Anterior cingulate cortex (tissue), 58 donors: ENCODE data around the gene AGPAT1.
"Not testable (repeated sequence)": the region's sequence is repeated elsewhere in the genome, so short reads cannot be mapped to it uniquely, and the experiment has no call there.

ENCODE experiments used
- DNase-seq, 58 donors: peaks; one replicate each; lab custom pipeline; 2025; lab: John Stamatoyannopoulos, UW

AGPAT1 gene

DNA sequence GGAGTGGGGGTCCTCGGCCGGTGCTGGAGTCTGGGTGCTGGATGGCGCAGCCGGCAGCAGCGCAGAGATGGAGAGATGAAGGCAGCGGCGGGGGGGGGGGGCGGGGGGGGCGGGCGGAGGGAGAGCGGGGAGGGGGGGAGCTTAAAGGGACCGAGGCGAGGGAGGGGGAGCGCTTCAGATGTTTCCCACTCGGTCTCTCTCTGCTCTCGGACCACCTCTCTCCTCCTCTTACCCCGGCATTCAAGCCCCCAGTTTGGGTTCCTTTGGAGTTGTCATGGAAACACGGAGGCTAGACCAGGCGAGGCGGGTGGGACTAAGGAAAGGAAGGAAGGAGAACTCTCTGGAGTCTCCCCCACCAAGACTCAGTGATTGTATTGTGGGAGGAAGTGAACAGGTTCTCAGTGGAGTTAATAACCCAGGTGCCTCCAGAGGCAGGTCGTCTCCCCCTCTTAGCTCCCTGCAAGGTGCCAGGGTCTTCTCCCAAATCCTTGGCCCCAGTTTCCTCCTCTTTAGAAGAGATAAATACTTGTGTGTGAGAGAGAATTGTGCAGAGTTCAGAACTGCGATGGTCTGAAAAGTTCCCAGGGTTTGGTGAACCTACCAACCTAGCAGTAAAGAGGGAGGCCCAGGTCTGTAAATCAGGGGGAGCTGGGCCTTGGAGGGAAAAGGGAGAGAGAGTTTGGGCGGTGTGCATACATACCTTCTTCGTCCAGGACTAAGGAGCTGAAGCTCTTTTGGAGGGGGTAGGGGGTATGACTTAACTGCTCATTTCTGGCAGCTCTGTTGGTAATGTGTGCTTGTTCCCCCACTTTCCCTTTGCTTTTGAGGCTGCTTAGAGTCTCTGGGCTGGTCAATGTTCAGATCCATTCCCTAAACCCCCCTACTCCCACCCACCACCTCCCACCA is 23.8 kb downstream of the AGPAT1 start, which contains the start of gene PRRT1:
Gene PRRT1, minus strand, starts transcription at position 77 of the 906 bp plus-strand sequence. CDS start 112 bp downstream, outside the sequence.
- DNase-seq, result peak in 32 of 58 donors; percentile 16 to 69 (median 37)

DNA sequence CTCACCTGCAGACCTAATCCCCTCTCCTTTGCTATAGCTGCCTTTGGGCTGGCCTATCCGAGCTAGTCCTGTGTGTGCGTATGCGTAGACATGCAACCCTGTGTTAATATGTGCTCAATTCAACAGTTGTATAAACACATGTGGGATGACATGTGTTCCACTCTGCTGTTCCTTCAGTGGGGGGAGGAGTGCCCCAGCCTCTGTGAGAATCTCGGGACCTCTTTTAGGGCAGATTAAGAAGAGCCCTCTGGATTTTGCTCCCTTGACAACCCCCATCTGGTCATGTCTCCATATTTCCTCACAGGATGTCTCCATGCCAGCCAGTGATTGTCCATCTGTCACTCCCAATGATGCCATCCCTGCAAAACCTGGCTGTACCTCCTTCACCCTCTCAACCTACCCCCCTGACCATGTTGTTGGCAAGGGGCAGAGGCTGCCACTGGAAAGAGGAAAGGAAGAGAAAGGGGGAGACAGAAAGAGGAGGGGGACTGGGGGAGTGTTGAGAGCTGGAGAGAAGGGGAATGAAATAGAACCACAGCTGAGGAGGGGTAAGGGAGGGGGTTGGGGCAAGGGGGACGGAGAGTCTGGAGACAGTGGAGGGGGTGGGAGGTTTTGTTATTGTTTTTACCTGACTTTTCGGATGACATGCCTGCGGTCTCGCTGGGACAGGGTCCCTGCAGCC is 24.6 kb downstream of the AGPAT1 start:
- peak in 10 of 58 donors; percentile 8 to 55 (median 28) for DNase-seq

DNA sequence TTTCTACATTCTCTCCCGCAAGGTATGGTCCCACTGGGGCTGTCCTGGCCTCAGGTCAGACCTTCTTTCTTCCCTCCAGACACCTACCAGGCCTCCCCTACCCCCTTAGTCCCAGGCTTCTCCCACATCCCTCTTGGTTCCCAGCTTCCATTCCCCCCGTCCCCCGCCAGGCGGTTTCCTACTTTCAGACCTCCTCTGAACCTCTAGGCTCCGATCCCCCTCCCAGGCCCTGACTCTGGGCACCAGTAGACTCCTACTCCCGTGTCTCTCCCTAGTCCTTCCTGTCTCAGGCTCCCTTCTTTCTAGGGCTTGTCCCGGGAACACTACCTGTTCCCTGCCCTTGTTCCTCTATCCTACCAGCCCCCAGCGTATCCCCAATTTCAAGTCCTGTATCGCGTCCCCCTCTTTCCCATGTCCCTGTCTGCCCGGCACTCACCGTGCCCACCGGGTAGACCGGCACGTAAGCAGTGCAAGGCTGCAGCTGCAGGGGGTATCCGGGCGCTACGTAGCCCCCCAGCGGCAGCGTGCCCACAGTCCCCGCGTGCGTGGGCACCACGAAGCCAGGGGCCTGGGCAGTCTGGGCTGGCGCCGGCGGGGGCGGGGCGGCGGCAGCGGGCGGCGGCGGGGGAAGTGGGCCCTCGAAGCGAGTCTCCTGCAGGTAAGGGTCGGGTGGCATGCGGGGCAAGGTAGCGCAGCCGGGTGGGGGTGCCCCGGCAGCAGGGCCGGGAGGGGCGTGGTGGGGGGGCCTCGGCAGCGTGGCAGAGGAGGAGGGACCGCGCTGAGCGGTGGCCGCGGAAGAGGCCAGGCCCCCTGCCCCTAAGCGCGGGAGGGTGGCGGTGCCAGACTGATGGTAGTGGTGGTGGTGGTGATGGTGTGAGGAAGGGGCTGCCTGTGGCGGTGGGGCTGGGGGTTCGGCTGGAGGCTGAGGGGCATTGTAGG is 25.7 kb downstream of the AGPAT1 start:
- peak in 1 of 58 donors; percentile 34 for DNase-seq

- DNase-seq, result no peak
These were observed 26.7 kb downstream of the AGPAT1 start for GRCh38 chr6:32149092-32149755.

DNA sequence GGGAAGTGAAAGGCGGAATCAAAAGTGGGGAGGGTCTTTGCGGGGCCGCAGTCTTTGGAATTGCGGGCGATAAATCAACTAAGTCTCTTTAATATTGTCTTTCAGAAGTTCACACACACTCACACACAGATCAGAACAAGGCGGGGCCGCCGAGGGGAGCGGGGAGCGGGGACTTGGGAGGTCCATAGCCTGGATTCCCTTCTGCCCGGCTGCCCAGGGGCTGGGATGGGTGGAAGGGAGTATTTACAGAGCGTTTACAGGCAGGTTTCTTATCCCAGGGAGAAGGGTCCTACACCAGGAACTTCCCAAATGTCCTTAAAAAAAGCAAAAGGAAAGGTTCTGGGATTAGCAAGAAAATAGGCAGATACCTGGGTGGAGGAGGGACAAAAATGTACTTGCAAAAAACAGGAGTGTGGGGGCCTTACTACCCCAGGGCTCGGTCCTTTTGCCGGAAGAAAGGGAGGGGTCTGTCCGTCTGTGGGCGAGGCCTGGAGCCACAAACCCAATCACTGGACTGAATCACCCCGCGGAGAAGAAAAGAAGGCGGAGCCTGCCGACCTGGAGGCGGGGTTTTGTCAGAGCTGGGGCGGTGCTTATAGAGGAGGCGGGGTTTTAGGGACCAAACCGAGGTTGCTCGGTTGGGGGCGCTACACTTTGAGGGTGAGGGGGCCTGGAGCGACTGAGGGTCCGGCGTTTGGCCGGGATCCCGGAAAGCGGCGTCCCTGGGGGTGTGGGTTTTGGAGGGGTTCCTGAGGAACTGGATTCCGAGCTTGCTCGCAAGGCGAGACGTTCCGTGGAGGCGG is 27.4 kb downstream of the AGPAT1 start:
- peak in 16 of 58 donors; percentile 8 to 56 (median 25) for DNase-seq

- DNase-seq, result no peak
These were observed 28.3 kb downstream of the AGPAT1 start for GRCh38 chr6:32147401-32148132.

GRCh38 chr6:32146687-32147086 is 29.2 kb downstream of the AGPAT1 start:
- no peak for DNase-seq

DNA sequence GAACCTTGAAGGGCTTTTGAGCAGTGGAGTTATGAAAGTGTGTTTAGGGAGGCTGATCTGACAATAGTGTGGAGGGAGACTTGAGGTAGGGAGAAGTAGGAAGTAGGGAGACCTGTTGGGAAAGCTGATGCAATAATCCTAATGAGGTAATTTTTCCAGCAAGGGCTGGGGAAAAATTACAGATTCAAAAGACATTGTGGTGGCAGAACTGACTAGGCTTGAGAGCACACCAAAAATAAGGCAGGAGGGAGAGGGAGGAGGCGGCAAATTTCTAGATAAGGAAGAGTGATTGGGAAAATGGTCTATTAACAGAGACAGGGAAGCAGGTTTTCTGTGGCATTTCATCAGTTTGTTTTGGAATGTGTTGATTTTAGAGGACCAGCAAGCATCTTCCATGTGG is 29.6 kb downstream of the AGPAT1 start:
- no peak for DNase-seq

DNA sequence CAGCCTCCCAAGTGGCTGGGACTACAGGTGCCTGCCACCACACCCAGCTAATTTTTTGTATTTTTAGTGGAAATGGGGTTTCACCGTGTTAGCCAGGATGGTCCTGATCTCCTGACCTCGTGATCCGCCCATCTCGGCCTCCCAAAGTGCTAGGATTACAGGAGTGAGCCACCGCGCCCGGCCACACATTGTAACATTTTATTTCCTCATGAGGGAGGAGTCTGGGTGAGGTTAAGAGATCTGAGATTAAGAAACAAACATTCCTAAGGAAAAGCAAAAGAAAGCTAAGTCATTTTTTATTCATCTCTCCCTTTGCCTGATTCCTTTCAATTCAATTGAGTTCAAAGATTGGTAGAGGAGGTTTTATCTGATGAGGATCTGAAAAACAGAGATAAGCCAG is 31.6 kb downstream of the AGPAT1 start:
- DNase-seq, result not testable (repeated sequence)

DNA sequence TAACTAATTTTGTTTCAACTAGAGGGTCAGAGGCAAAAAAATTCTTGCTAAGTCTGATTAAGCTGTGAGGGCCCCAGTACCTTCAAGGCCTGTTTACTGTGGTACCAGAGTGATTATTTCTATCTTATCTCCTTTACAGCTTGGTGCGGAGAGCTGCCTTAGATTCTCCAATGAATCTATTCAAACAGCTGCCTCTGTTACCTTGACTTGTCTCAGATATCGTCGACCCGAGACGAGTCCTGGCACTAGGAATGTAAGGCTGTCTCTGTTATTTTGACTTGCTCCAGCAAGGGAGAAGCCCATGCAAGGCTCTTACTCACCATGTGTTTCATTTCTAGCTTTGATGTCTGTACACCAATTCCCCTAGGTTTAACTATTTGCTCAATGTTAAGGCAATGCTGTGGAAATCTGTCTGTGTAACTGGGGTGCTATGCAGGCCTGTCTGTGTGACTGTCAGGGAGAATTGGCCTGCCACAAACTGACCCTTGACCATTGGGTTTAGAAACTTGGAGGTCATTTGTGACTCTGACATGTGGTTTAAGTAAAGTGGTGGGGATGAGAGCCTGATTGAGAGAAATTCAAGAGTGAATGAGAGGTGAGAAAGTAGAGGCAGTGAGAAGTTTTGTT is 35.4 kb downstream of the AGPAT1 start:
- DNase-seq, result no peak

DNA sequence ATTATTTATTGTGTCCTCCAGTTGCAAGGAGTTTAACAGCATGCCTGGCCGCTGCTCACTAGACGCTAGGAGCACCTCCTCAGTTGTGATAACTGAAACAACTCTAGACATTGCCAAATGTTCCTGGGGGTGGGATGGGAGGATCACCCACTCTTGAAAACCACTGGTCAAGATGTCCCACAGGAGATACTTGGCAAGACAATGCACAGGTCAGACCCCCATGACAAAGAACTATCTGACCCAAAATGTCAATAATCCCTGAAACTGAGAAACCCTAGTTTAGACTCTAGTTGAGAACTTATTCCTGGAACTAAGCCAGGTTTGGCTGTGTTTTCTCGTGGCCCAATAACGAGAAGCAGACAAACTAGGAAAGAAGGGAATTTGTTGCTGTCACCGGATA is 36.3 kb downstream of the AGPAT1 start:
- DNase-seq, result no peak

- DNase-seq, result no peak
These were observed 38.4 kb downstream of the AGPAT1 start for GRCh38 chr6:32137454-32137853.

- no peak for DNase-seq
These were observed 42.1 kb downstream of the AGPAT1 start for GRCh38 chr6:32133786-32134185.

GRCh38 chr6:32132110-32132509 is 43.8 kb downstream of the AGPAT1 start:
- DNase-seq, result no peak

DNA sequence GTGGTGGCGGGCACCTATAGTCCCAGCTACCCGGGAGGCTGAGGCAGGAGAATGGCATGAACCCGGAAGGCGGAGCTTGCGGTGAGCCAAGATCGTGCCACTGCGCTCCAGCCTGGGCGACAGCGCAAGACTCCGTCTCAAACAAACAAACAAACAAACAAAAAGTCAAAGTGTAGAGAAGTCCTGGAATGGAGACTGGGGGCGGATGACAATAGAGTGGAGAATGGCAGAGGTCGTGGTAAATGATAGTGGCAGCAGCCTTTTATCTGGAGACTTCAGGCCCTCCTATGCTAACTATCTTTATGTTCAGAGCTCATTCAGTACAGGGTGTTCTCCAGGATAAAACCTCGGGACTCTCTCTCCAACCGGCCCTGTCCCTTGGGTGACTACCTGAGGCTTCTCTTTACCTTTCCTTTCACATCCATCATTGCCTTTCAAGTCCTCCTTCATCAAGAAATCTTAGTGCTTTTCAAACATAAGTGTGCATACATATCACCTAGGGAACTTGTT is 44.4 kb downstream of the AGPAT1 start:
- no peak for DNase-seq

DNA sequence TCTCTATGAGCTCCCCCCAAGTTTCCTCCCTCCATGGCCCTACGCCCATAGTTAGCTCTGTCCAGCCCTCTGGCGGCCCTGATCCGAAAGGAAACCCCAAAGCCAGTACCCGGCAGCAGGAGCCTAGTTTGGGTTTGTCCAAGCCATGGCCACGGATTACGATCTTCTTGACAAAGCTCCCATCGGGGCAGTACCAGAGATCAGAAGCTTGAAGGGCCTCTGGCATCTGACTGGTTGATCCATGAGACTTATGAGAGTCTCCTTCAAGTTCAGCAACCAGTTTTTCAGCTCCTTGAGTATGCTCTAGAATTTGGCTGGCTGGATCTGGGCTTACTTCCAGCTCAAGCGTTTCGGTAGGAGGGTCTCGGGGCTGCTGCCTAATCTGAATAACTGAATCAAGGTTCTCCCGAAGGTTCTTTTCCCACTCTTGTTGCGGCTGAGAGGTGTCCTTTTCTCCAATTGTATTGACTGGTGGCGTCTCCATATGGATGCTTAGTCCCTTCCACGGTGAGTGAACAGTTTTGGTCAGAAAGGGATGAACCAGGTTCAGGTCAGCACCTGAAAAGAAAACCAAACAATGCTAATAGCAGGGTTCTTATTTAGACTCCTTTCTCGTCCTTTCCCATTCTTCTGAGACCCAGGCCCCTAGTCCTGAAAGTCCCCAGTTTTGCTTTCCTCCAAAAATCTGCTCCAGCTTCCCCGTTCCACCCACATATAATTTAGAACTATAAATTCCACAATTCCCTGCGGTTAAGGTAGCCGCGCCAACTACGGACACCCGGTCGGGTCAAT is 46.4 kb downstream of the AGPAT1 start:
- DNase-seq, result peak in 2 of 58 donors; percentile 89 to 92
